GM19438 (cell line): ENCODE measurements around the gene ENPP7.

Experiments used
- ATAC-seq: cut with Tn5 transposase; IDR thresholded peaks from one replicate; pipeline ENCODE4 v1.9.1; 2021; ENCODE audit warnings: low read depth; ENCODE audit not compliant: unreplicated experiment

Gene ENPP7

DNA sequence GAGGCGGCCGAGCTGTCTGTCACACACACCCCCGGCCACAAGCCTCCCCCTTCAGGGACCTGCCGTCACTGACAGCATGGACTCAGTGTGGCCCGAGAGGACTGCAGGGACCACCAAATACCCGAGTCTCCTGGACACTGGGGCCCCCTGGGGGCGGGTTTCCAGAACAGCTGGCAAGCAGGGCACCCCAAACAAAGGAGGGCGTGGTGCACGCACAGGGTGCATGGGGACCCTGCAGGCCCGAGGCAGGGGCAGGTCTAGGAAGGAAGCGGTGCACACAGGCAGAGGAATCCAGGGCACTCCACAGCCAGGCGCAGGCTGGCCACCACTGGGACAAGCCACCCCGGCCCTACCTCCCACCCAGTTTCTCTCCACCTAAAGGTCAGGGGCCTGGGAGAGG is 28.7 kb upstream of the ENPP7 start:
- ATAC-seq = no peak

DNA sequence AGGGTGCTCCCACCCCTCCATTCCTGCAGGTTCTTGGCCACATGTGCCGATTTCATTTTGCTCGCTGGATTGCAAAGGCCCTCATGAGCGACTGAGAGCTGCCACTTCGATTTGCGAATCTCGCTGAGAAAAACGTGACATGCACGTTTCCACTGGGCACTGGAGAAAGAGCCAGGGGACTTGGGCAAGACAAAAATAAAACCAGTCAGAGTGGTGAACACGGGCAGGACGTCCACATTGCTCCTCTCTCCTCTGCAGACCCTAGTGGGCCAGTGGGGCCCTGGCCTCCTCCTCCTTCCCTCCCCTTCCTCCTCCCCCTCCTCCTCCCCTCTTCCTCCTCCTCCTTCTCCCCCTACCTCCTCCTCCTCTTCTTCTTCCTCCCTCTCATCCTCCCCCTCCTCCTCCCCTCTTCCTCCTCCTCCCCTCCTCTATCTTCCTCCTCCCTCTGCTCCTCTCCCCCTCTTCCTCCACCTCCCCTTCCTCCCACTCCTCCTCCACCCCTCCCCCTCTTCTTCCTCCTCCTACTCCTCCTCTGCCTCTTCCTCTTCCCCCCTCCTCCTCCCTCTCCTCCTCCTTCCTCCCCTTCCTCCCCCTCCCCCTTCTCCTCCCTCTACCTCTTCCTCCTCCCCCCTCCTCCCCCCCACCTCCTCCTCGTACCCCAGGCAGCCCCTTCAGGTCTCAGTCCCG is 28.1 kb upstream of the ENPP7 start:
- ATAC-seq = no peak

DNA sequence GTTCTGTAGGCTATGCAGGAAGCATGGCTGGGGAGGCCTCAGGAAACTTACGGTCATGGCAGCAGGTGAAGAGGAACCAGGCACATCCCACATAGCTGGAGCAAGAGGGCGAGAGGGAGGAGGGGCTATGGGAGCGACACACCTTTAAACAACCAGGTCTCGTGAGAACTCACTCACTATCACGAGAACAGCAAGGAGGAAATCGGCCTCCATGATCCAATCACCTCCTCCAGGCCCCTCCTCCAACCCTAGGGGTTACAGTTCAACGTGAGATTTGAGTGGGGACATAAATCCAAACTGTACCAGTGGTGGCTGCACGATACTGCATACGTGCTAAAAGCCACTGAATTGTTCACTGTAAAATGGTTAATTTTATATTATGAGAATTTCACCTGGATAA is 26.1 kb upstream of the ENPP7 start:
- no peak for ATAC-seq

DNA sequence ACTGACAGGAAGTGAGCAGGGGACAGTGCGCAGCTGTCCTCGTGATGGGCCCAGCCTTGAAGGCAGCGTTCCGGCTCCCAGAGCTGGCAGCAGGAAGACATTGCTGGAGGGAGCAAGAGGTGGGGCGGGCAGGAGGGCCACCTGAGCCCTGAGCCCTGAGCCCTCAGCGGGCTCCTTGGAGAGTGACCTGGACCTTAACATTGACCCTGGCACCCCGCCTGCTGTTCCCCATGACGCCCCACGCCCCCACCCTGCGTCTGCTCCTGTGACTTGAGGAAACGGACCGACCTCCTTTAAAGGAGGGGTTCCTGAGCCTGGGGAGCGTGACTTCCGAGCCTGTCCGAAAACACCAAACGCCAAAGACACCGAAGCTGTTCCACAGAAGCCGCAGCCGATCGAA is 25.1 kb upstream of the ENPP7 start:
- no peak for ATAC-seq

DNA sequence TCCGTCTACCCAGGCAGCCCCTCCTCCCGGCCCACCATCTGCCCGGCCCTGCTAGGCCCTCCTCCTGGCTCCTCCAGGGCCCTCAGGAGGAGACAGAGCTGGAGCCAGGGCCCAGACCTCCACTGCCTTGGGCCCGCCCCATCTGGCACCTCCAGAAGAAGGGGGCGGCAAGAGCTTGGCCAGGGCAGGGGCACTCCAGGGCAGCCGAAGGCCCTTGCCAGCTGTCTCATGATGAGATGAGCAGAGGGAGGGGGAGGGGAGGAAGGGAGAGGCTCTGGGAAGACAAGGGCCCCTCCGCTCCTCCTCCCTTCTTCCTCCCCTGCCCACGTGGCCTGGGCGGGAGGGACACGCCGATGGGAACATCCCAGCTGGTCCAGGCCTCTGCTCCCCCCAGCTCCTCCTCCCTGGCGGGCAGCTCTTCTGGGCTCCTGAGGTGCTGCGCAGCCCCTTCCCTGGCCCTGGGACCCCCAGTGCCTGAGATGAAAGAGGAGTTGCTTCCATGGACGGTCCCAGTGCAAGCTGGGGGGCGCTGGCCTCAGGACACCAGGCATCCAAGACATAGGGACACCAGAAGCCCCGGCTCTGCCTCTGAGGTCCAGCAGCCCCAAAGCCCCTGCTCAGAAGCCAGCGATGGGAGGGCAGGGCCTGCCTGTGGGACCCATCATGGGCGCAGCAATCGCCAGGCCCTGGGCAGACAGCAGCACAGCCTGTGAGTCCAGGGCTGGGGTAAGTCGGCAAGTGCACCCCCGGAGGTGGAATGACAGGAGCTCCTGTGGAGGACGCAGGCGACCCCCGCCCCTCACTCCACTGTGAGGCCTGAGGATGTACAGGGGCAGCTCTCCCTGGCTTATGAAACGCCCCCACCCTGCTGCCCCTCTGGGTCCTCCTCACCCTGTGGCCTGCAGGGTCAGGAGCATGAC is 23.6 kb upstream of the ENPP7 start:
- no peak for ATAC-seq

DNA sequence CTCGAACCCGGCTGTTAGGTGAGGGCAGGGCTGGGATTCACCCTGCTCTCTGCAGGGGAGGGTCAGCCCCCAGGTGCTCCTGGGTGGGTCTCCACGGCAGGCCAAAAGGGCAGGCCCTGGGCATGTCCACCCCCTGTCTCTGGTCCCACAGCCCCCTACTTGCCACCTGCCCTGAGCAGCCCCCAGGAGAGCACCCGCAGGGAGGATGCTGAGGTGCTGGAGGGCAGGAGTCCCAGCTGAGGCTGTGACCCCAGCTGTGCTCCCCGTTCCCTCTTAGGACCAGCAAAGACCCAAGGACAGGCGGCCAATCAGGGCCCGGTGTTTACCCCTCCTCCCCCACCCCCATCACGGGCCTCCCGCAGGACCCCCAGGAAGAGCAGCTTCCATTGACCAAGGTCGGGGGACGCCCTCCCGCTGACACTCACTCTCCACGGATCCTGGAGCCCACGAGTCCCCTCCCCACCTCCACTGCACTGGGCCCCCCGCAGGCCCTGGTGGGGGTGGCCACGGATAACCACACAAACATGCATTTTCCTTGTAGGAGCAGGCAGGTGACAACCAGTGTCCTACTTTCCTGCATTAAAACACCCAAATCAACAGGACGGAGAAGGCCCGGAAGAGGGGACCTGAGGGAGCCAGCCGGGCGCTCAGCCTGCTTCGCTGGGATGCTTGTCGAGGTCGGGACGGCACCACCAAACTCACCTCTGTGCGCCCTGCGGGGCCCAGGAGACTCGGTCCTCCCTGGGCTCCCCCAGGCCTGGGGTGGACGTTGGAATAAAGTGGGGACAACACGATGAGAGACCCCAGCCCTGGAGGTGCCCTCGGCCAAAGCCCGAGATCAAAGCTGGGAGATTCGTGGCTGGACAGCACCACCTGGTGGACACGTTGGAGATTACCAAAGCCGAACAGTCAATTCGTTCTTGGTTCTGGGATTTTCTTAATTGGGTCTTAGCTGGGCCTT is 22.5 kb upstream of the ENPP7 start:
- no peak for ATAC-seq

DNA sequence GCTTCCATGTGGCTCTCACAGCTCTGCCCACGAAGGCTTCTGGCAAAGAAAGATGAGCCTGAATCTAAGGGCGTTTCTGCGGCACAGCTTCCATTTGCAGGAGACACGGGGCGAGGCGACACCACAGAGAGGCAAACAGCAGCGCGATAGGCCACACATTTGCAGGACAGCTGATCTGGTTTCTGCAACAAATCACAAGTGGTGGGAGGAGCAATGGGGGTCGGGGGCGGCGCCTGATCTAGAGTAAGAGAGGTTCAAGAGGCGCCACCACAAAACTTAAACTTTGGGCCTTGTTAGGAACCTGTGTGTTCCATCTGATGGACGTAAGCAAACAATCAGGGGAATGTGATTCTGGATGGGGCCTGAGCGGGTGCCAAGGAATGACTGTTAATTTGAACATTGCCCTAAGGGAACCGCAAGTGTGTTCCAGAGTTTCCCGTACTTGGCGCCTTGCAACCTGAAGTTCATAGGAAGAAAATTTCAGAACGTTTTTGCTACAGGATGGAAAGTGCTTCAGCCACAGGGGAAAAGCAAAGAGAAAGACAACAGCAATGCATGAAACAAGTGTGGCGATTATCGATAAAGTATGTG is 18.9 kb upstream of the ENPP7 start:
- no peak for ATAC-seq

DNA sequence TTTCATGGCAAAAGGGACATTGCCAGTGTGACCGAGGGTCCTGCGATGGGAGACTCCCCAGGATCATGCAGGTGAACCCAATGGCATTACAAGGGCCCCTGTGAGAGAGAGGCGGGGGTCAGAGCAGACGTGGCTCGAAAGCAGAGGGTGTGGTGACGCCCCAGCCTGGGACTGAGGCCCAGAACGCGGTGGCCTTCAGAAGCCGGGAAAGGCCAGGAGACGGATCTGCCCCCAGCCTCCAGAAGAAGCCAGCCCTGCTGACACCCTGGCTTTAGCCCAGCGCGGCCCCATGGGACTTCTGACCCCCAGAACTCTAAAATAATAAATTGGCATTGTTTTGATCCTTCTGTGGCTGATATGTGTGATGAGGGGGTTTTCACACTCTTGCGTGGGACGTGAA is 17.4 kb upstream of the ENPP7 start:
- ATAC-seq = no peak

DNA sequence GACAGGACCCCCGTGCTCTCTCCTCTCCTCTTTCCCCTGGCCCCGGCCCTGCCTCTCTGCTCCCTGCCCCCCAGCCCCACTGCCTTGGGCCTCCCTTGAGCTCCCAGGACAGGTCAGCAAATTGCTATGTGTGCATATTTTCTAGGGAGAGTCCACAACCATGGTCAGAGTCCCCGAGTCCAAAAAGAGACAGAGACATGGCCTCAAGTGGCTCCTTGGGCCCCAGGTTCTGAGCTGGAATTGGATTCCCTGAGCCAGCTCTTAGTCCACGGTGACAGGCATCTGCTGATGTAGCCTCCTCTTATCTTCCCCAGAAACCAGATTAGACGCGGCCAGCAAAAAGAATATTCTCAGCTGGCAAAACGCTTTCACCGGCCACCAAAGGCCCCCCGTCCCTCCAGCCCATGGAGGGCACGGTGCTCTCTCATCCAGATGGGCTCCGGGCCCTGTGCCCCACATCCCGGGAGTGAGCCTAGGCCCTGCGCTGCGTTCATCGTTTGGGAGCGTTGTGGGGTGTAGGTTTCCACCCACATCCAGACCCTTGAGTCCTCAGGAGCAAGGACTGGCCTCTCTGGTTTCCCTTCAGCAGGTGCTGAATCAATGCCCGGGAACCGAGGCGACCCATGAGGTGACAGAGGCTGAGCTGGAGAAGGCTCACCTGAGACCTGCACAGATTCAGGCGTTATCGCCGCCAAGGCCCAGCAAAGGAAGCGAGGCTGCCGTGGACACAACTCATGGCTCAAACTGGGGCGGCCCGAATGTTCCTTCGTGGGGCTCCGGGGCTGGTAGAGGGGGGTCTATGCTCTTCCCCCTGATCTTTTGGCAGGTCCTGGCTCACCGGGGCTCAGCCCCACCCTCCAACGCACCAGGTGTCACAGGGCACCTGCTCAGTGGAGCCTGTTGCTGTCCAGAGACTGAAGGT is 16.3 kb upstream of the ENPP7 start:
- no peak for ATAC-seq

DNA sequence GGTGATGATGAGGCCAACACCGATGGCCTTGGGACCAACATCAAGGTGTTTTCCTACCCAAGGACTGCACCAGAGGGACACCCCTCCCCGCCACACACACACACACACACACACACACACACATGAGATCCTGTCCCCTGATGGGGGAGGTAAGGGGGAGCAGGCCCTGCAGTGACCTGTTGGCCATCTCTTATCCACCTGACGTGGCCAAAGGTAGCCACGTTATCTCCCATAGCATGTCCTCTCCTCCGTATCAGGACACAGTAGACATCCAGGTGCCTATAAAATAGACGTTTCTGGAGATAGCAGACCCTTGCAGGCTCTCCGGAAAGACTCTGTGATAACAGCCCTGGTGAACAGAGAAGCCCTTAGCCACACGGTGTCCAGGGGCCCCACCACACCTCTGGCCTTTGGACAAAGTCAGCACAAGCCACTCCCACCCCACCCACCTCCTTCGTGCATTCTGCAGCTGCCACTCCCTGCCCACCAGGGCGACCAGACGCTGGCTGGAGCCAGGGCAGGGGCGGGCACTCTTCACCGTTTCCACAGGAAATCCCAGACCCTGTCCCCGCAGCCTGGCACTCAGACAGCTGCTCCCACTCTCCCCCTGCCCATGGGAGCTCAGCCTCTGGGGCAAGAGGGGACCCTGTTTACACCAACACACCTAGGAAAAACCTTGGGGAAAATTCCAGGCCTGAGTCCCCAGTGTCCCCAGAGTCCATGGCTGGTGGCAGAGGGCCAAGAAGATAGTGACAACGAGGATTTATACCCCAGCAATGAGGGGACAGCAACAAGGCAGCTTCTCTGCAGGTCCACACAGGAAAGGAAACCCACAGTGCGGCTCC is 15.4 kb upstream of the ENPP7 start:
- ATAC-seq = no peak

DNA sequence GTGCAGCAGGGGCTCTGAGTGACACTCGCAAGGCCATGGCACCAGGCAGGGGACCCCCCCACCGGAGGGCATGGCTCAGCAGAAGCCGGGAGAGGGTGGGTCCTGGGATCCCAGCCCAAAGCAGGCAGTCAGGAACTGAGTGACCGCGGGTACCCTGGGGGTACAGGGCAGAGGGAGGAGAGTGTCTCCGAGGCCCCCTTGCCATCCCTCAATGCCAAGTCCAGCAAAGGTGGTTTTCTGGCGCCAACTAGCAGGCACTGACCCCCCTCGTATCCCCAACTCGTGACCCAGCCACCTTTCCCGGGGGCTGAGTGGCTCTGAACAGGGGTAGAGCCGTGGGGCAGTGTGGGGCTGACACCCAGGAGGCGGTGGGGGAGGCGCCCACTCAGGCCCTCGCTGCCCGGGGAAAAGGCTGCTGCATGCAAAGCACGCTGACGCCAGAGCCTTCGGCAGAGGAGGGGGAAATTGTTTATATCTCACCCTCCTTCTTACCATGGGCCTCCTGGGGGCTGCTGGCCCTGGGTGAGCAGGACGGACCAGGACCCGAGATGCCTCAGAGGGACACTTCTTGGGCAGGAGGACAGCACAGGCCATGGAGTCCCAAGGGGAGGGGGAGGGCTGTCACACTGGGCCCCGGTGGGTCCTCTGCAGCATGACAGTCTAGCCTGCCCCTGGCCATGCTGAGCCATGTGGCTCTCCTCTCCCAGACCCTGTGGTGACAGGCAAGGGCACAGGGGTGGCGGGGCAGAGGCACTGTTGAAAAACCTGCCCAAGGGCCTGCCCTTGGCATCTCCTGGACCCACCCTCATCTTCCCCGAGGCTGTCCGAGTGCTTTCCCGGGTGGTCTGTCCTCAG is 14.6 kb upstream of the ENPP7 start:
- ATAC-seq = no peak

DNA sequence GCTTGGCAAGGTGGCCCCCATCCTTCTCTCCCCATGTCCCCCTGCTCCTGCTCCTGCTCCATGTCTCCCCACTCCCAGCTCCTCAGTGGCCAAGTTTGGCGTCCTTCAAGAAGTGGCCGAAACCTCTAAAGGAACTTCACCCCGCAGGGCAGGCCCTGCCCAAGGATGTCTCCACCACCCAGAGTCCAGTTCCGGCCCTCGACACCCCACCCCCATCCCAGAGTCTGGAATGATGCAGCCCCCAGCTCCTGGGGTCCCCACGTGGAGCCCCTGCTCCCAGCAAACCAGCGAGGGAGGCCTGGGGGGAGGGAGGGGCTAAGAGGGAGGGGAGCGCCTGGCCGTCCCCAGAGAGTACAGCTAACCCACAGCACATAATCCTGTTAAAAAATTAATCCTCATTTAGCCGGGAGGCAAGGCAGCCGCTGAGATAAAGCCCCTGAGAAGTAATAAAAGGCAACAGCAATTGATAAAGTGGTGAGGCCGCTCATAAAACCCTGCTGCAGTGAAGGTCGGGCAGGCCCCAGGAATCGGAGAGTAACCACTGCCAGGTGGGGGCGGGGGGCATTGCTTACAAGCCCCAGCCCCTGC is 9.9 kb upstream of the ENPP7 start:
- no peak for ATAC-seq

DNA sequence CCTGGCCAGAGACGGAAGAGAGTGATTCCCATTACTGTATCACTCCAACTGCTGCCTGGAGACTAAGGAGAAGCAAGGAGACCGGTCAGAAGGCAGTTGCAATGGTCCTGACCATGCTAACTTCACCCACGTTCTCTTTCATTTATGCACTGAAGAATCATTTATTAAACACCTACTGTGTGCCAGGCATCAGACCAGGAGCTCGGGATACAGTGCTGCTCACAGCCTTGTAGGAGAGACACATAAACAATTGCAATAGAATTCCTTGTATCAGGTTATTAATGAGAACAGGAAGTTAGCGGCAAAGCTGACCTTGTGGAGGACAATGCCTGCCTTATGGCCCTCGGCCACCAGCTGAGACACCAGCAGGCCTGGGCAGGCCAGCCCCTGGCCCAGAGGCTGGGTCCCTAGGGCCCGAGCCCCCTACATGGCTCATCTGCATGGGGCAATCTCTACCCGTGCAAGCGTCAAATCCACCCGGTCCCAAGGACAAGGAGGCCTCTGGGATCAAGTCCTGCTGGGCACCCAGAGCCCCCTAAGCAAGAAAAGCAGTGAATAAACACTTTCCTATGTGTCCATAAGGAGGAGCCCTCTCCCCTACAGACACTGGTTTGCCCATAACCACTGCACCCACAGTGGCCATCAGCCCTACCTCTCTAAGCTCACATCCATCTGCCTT is 8.6 kb upstream of the ENPP7 start:
- ATAC-seq = no peak

DNA sequence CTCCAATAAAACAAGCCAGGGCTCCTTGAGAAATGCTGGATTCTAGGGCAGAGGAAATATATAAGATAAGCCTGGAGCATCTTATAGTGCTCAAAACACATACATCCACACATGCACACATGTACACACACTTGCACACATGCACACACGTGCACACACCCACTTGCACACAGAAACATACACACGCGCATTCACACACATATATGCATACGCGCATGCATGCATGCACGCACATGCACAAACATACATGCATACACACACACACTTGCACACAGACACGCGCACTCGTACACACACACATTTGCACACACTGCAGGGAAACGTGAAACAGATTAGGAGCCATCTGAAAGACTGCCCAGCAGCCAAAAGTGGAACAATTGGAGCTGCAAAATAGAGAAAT is 8.0 kb upstream of the ENPP7 start:
- ATAC-seq = no peak

DNA sequence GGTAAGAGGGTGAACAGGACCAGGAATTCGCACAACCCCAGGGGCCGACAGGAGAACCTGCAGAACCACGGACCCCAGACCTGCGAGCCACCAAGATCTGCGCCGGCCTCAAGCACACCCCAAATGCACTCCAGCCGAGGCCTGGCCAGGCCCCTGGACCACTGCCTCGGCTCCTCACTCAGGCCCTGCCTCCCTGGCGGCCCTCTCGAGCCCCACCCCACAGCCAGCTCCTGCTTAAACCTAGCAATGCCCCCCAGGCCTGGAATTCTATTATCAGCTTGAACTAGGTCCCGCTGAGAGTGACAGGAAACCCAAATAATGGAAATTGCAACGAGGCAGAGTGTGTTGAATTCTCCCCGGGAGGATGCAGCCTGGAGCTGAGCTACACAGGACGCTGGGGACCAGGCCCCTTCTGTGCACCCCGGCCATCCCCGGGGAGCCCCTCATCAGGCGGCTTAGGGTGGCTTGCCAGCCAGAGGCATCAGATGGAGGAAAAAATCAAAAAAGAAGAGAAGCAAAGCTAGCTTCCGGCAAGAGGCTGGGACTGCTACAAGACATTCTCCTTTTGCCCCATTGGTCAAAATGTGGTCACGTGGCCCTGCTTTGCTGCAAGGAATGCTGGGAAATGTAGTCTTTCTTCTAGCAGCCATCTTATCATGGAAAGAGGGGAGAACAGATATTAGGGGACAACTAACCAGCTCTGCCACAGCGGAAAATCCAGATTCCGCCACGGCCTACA is 2.4 kb upstream of the ENPP7 start:
- ATAC-seq = no peak

DNA sequence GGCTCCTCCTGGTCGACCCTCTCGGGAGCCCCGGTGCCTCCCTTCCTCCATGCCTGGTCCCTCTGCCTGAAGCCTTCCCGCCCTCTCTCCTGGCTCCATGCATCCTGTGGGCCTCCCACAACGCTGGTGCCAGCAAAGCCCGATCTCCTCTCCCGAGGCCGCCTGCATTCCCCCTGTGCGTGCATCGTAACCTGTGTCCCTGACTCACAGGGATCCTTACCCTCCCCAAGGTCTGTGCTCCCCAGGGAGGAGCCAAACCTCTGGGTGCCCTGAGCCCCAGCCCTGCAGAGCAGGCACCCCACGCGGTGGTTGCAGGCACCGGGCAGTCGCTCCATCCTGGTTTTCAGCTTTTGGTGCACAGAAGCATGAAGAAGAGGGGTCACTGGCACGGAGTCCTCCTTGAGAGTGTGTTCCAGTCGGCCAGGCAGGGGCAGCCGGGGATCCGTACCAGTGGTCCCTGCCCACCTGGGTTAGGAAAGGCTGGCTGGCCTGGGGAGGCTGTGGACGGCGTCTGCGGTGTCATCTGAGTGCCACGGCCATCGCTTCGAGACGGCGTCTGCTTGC is 1.8 kb upstream of the ENPP7 start:
- no peak for ATAC-seq
